Testis (tissue), 3 donors: ENCODE results near the gene EFCAB9. TPM values are rescaled to one million over a fixed set of nuclear protein-coding genes. Genes with fewer than 3 reads are reported as not detected.
"Not testable (repeated sequence)": the region's sequence is repeated elsewhere in the genome, so short reads cannot be mapped to it uniquely, and the experiment has no call there.

ENCODE experiments used
- DNase-seq: peaks from one replicate; pipeline ENCODE4 v3.0.0-alpha.2; 2019
- H3K27ac ChIP-seq, 2 donors: fragments of 200-600 bp; sonication (generic); one replicate each; pipeline ENCODE4 v1.5.1; 2019
- H3K27me3 ChIP-seq: fragments of 200-600 bp; sonication (generic); one replicate; pipeline ENCODE4 v1.5.1; 2019
- H3K36me3 ChIP-seq: fragments of 200-600 bp; sonication (generic); one replicate; pipeline ENCODE4 v1.5.1; 2017; ENCODE audit warnings: low read depth; ENCODE audit errors: missing control alignments
- H3K4me1 ChIP-seq: fragments of 200-600 bp; sonication (generic); one replicate; pipeline ENCODE4 v1.5.1; 2019
- H3K4me3 ChIP-seq, 2 donors: fragments of 200-600 bp; sonication (generic); one replicate each; pipeline ENCODE4 v1.5.1; 2017 to 2019
- H3K9me3 ChIP-seq: fragments of 200-600 bp; sonication (generic); one replicate; pipeline ENCODE4 v1.5.1; 2017
- CTCF ChIP-seq, 3 experiments: fragments of 450-650 bp in 2 of 3; fragments of 200-600 bp in 1 of 3; sonication (generic) in 1 of 3; IDR thresholded peaks; one replicate each; pipeline ENCODE4 v1.5.1; 2016 to 2019; ENCODE audit warnings: antibody characterized with exemption in 3 of 3, mild to moderate bottlenecking in 2 of 3, moderate library complexity in 1 of 3
- POLR2A ChIP-seq: fragments of 450-650 bp; IDR thresholded peaks from one replicate; pipeline ENCODE4 v1.6.1; 2017; ENCODE audit warnings: antibody characterized with exemption, mild to moderate bottlenecking, moderate library complexity
- WGBS, 2 donors: methylation state at CpG; one replicate each; pipeline ENCODE4 v1.1.5; 2018; 5-methylcytosine and 5-hydroxymethylcytosine counted together
- intact Hi-C: fragments of 100-400 bp; cut with DNase I; formaldehyde crosslinking; loops from one replicate; pipeline ENCODE4 v1.15.1; 2023; ENCODE audit warnings: low total_unique reads
- polyA plus RNA-seq: library from polyadenylated mRNA; stranded (reverse); fragments of 350-450 nt; fragmentation: Illumina TruSeq; extraction: RNeasy Lipid Tissue Mini Kit (QIAGEN cat#74804); gene quantifications from one replicate; pipeline ENCODE4 v1.2.3, GENCODE V29; 2014; ENCODE audit warnings: low read depth, low replicate concordance; ENCODE audit not compliant: insufficient read depth
- total RNA-seq, 2 donors: library from RNA; depleted of rRNA; stranded (reverse); fragments of >200 nt; gene quantifications; one replicate each; pipeline ENCODE4 v1.2.3, GENCODE V29; 2016

Gene EFCAB9
- total and polyA plus RNA-seq, 3 donors from 2014 or later, result 5.5 to 11.7 (median 5.7) TPM

GRCh38 chr5:172150514-172151425 is 43.2 kb upstream of the EFCAB9 start:
- H3K27ac ChIP-seq, result peak overlapping the region in 1 of 2 donors; percentile 20
- no peaks in the 10 kb centered on the region for H3K36me3 ChIP-seq
- H3K9me3 ChIP-seq, result no peaks in the 10 kb centered on the region
- DNase-seq, result peak; percentile 46
- H3K4me3 ChIP-seq, result no peak overlapping the region
- intact Hi-C loops, result no loop called here
- WGBS, 2 donors, result 70 to 82% methylated on average over 16 of the region's 16 CpGs
- peaks cover 21% of the 10 kb centered on the region for H3K4me1 ChIP-seq
- TF ChIP-seq POLR2A (no peak), CTCF (IDR thresholded peaks at IDR 0.05) (no peak)
- no peaks in the 10 kb centered on the region for H3K27me3 ChIP-seq

GRCh38 chr5:172151661-172152210 is 42.2 kb upstream of the EFCAB9 start:
- Histone ChIP-seq H3K4me1 (peaks cover 15% of the 10 kb centered on the region), H3K9me3 (no peaks in the 10 kb centered on the region), H3K4me3 (no peak overlapping the region), H3K36me3 (no peaks in the 10 kb centered on the region), H3K27me3 (no peaks in the 10 kb centered on the region), H3K27ac (no peak overlapping the region)
- intact Hi-C loops, result no loop called here
- DNase-seq, result no peak
- WGBS, 2 donors, result 91 to 97% methylated on average over 10 of the region's 10 CpGs
- no peak for TF ChIP-seq POLR2A
- no peak for TF ChIP-seq CTCF (IDR thresholded peaks at IDR 0.05)

- H3K4me1 ChIP-seq, result peaks cover 13% of the 10 kb centered on the region
- no peaks in the 10 kb centered on the region for H3K9me3 ChIP-seq
- H3K27ac ChIP-seq, result peak overlapping the region; percentile 33 to 40
- WGBS, 2 donors, result 85 to 87% methylated on average over 3 of the region's 3 CpGs
- TF ChIP-seq POLR2A, result no peak
- TF ChIP-seq CTCF (IDR thresholded peaks at IDR 0.05), result no peak
- H3K36me3 ChIP-seq, result no peaks in the 10 kb centered on the region
- intact Hi-C loops, result no loop called here
- no peak overlapping the region for H3K4me3 ChIP-seq
- no peak for DNase-seq
- no peaks in the 10 kb centered on the region for H3K27me3 ChIP-seq
Observed at GRCh38 chr5:172153695-172154094, 40.3 kb upstream of the EFCAB9 start.

- H3K4me1 ChIP-seq, intact Hi-C loops, H3K4me3 ChIP-seq, H3K36me3 ChIP-seq, H3K9me3 ChIP-seq, DNase-seq, H3K27ac ChIP-seq, H3K27me3 ChIP-seq: not testable (repeated sequence)
- WGBS, 2 donors, result 76 to 86% methylated on average over 9 of the region's 9 CpGs
Observed at GRCh38 chr5:172155101-172155500, 38.9 kb upstream of the EFCAB9 start.

- WGBS, 2 donors, result 62 to 70% methylated on average over 12 to 13 of the region's 13 CpGs
- Histone ChIP-seq H3K4me3 (no peak overlapping the region), H3K27ac (no peak overlapping the region), H3K4me1 (peaks cover 4% of the 10 kb centered on the region), H3K9me3 (no peaks in the 10 kb centered on the region), H3K27me3 (no peaks in the 10 kb centered on the region), H3K36me3 (no peaks in the 10 kb centered on the region)
- no peak for DNase-seq
- no peak for TF ChIP-seq POLR2A
- intact Hi-C loops, result no loop called here
Observed at GRCh38 chr5:172156541-172156994, 37.4 kb upstream of the EFCAB9 start.
